ENCODE results near the gene ZMYM2.
A peak's percentile ranks its signal among the peaks of the same experiment; 100 is the strongest.
"Not testable (repeated sequence)": the region's sequence is repeated elsewhere in the genome, so short reads cannot be mapped to it uniquely, and the experiment has no call there.

Gene ZMYM2

GRCh38 chr13:20037908-20038307 is 79.4 kb downstream of the ZMYM2 start:
- Mint-ChIP-seq H3K27ac (ENCODE audit: low read depth) (no peak overlapping the region), H3K4me1 (peaks cover 47% of the 10 kb centered on the region), H3K4me3 (no peak overlapping the region), H3K36me3 (ENCODE audit: insufficient read depth) (peaks cover 59% of the 10 kb centered on the region), H3K27me3 (no peaks in the 10 kb centered on the region), H3K9me3 (no peaks in the 10 kb centered on the region)
- ATAC-seq (replicated peaks; ENCODE audit: extremely low read depth, poor library complexity, severe bottlenecking) (no peak), DNase-seq (ENCODE audit: low spot score in 2 of 2) (no peak)

DNA sequence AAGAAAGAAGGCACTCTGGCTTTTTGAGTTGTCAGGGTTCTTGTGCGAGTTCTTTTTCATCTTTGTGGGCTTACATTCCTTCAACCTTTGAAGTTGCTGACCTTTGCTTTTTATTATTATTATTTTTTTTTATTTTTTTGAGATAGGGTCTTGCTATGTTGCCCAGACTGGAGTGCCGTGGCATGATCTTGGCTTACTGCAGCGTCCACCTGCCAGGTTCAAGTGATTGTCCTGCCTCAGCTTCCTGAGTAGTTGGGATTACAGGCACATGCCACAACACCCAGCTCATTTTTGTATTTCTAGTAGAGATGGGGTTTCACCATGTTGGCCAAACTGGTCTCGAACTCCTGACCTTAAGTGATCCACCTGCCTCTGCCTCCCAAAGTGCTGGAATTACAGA is 84.1 kb downstream of the ZMYM2 start:
- not testable (repeated sequence) for H3K27me3 Mint-ChIP-seq; H3K4me3 Mint-ChIP-seq; H3K9me3 Mint-ChIP-seq; DNase-seq (ENCODE audit: low spot score in 2 of 2); ATAC-seq (replicated peaks; ENCODE audit: extremely low read depth, poor library complexity, severe bottlenecking)
- H3K4me1 Mint-ChIP-seq = peaks cover 48% of the 10 kb centered on the region
- peaks cover 40% of the 10 kb centered on the region for H3K36me3 Mint-ChIP-seq (ENCODE audit: insufficient read depth)
- peak overlapping the region; percentile 23 for H3K27ac Mint-ChIP-seq (ENCODE audit: low read depth)

- no peaks in the 10 kb centered on the region for H3K27me3 Mint-ChIP-seq
- DNase-seq (ENCODE audit: low spot score in 2 of 2) (no peak), ATAC-seq (replicated peaks; ENCODE audit: extremely low read depth, poor library complexity, severe bottlenecking) (no peak)
- H3K4me1 Mint-ChIP-seq = peaks cover 46% of the 10 kb centered on the region
- no peaks in the 10 kb centered on the region for H3K9me3 Mint-ChIP-seq
- H3K27ac Mint-ChIP-seq (ENCODE audit: low read depth) = no peak overlapping the region
- H3K36me3 Mint-ChIP-seq (ENCODE audit: insufficient read depth) = peaks cover 36% of the 10 kb centered on the region
- H3K4me3 Mint-ChIP-seq = no peak overlapping the region
These were observed 84.8 kb downstream of the ZMYM2 start for GRCh38 chr13:20043207-20043925.

DNA sequence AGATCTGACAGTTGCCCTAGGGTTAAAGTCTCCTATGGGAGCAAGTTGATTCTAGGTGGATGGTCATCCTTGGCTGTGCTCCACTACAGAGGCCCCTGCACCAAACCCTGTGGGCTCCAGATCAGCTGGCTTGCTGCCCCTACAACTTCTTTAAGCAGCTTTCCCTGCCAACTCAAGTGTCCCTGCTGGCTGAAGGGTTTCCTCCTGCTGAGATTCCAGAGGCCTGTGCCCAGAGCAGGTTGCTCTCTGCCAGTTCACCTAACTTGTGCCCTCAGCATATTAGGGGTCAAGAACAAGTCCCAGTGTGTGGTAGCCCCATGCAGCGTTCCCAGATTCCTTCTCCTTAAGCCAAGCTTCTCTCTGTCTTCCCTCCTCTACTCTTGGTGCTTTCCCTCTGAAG is 85.6 kb downstream of the ZMYM2 start:
- Mint-ChIP-seq H3K27ac (ENCODE audit: low read depth) (peak overlapping the region; percentile 14), H3K27me3 (no peaks in the 10 kb centered on the region), H3K36me3 (ENCODE audit: insufficient read depth) (peaks cover 31% of the 10 kb centered on the region), H3K4me1 (peaks cover 46% of the 10 kb centered on the region), H3K9me3 (no peaks in the 10 kb centered on the region), H3K4me3 (no peak overlapping the region)
- DNase-seq (ENCODE audit: low spot score in 2 of 2) (no peak), ATAC-seq (replicated peaks; ENCODE audit: extremely low read depth, poor library complexity, severe bottlenecking) (no peak)

DNA sequence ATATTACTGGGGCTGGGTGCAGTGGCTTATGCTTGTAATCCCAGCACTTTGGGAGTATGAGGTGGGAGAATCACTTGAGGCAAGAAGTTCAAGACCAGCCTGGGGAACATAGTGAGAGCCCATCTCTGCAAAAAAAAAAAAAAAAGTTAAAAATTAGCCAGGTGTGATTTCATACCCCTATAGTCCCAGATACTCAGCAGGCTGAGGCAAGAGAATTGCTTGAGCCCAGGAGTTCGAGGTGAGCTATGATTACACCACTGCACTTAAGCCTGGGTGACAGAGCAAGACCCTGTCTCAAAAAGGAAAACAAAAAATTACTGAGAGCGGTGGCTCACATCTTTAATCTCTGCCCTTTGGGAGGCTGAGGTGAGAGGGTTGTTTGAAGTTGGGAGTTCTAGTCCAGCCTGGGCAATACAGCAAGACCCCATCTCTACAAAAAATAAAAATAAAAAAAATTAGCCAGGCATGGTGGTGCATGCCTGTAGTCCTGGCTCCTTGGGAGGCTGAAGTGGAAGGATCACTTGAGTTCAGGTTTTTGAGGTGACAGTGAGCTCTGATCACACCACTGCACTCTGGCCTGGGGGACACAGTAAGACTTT is 87.5 kb downstream of the ZMYM2 start:
- peaks cover 20% of the 10 kb centered on the region for H3K36me3 Mint-ChIP-seq (ENCODE audit: insufficient read depth)
- no peak overlapping the region for H3K27ac Mint-ChIP-seq (ENCODE audit: low read depth)
- no peak for DNase-seq (ENCODE audit: low spot score in 2 of 2)
- no peak overlapping the region for H3K4me3 Mint-ChIP-seq
- H3K27me3 Mint-ChIP-seq = no peaks in the 10 kb centered on the region
- H3K4me1 Mint-ChIP-seq = peaks cover 35% of the 10 kb centered on the region
- ATAC-seq (replicated peaks; ENCODE audit: extremely low read depth, poor library complexity, severe bottlenecking) = no peak
- H3K9me3 Mint-ChIP-seq = no peaks in the 10 kb centered on the region

GRCh38 chr13:20049558-20050473 is 91.3 kb downstream of the ZMYM2 start:
- peaks cover 10% of the 10 kb centered on the region for H3K36me3 Mint-ChIP-seq (ENCODE audit: insufficient read depth)
- peak; percentile 28 for ATAC-seq (replicated peaks; ENCODE audit: extremely low read depth, poor library complexity, severe bottlenecking)

GRCh38 chr13:20051366-20051765 is 92.8 kb downstream of the ZMYM2 start:
- Mint-ChIP-seq H3K4me1 (peaks cover 32% of the 10 kb centered on the region), H3K36me3 (ENCODE audit: insufficient read depth) (peaks cover 14% of the 10 kb centered on the region), H3K27ac (ENCODE audit: low read depth) (no peak overlapping the region), H3K27me3 (no peaks in the 10 kb centered on the region), H3K4me3 (no peak overlapping the region), H3K9me3 (no peaks in the 10 kb centered on the region)
- ATAC-seq (replicated peaks; ENCODE audit: extremely low read depth, poor library complexity, severe bottlenecking) (no peak), DNase-seq (ENCODE audit: low spot score in 2 of 2) (no peak)

More at GRCh38 chr13:20049558-20050473, 91.3 kb downstream of the ZMYM2 start:
- DNase-seq (ENCODE audit: low spot score in 2 of 2) = no peak
- no peaks in the 10 kb centered on the region for H3K9me3 Mint-ChIP-seq
- no peaks in the 10 kb centered on the region for H3K27me3 Mint-ChIP-seq
- H3K4me3 Mint-ChIP-seq = peak overlapping the region; percentile 60
- peak overlapping the region; percentile 64 for H3K27ac Mint-ChIP-seq (ENCODE audit: low read depth)
- H3K4me1 Mint-ChIP-seq = peaks cover 23% of the 10 kb centered on the region

GRCh38 chr13:20053016-20053415 is 94.5 kb downstream of the ZMYM2 start:
- Mint-ChIP-seq H3K36me3 (ENCODE audit: insufficient read depth) (peaks cover 17% of the 10 kb centered on the region), H3K27me3 (no peaks in the 10 kb centered on the region), H3K4me3 (no peak overlapping the region), H3K27ac (ENCODE audit: low read depth) (no peak overlapping the region), H3K4me1 (peaks cover 32% of the 10 kb centered on the region), H3K9me3 (no peaks in the 10 kb centered on the region)
- ATAC-seq (replicated peaks; ENCODE audit: extremely low read depth, poor library complexity, severe bottlenecking) (no peak), DNase-seq (ENCODE audit: low spot score in 2 of 2) (no peak)

GRCh38 chr13:20053891-20054290 is 95.4 kb downstream of the ZMYM2 start:
- Mint-ChIP-seq H3K4me1 (peaks cover 27% of the 10 kb centered on the region), H3K4me3 (no peak overlapping the region), H3K27me3 (no peaks in the 10 kb centered on the region), H3K27ac (ENCODE audit: low read depth) (no peak overlapping the region), H3K9me3 (no peaks in the 10 kb centered on the region), H3K36me3 (ENCODE audit: insufficient read depth) (peaks cover 20% of the 10 kb centered on the region)
- DNase-seq (ENCODE audit: low spot score in 2 of 2) = no peak
- no peak for ATAC-seq (replicated peaks; ENCODE audit: extremely low read depth, poor library complexity, severe bottlenecking)

DNA sequence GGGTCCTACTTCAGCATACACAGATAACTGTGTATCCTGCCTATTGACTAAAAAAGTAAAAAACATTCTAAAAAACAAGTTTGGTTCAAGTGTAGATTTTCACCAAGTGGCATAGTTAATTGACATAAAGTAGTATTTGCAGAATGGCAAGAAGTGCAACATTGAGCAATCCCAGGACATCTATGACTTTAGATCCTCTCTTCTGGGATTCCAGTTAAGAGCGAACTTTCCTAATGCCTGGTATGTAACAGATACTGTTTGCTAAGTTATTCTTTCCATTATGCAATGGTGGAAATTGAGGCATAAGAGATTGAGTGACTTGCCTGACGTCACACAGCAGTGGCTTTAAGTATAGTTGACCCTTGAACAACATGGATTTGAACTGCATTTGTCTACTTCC is 96.1 kb downstream of the ZMYM2 start:
- H3K27ac Mint-ChIP-seq (ENCODE audit: low read depth) = no peak overlapping the region
- H3K9me3 Mint-ChIP-seq = no peaks in the 10 kb centered on the region
- H3K4me1 Mint-ChIP-seq = peaks cover 20% of the 10 kb centered on the region
- H3K36me3 Mint-ChIP-seq (ENCODE audit: insufficient read depth) = peaks cover 25% of the 10 kb centered on the region
- H3K27me3 Mint-ChIP-seq = no peaks in the 10 kb centered on the region
- ATAC-seq (replicated peaks; ENCODE audit: extremely low read depth, poor library complexity, severe bottlenecking) = no peak
- no peak overlapping the region for H3K4me3 Mint-ChIP-seq
- DNase-seq (ENCODE audit: low spot score in 2 of 2) = no peak

GRCh38 chr13:20057214-20057613 is 98.7 kb downstream of the ZMYM2 start:
- ATAC-seq (replicated peaks; ENCODE audit: extremely low read depth, poor library complexity, severe bottlenecking) (no peak), DNase-seq (ENCODE audit: low spot score in 2 of 2) (no peak)
- Mint-ChIP-seq H3K4me1 (peaks cover 15% of the 10 kb centered on the region), H3K27ac (ENCODE audit: low read depth) (no peak overlapping the region), H3K4me3 (no peak overlapping the region), H3K9me3 (no peaks in the 10 kb centered on the region), H3K27me3 (no peaks in the 10 kb centered on the region), H3K36me3 (ENCODE audit: insufficient read depth) (peaks cover 44% of the 10 kb centered on the region)

DNA sequence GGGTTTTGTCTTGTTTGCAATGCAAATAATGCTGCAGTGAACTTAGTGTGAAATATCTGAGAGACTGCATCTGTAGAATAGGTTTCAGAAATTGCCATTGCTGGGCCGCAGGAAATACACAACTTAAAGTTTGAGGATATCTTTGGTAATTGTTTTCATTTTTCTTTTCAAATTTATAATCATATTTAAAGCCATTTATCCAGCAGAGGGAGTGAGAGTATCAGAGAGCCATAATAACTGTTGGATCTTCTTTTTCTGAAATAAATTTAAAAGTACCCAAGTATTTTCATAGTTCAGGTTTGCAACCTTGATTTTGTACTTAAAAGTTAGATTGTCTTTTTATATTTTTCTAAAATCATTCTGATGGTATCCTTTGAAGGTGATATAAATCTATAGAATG is 99.4 kb downstream of the ZMYM2 start:
- H3K27me3 Mint-ChIP-seq = no peaks in the 10 kb centered on the region
- H3K9me3 Mint-ChIP-seq = no peaks in the 10 kb centered on the region
- peaks cover 47% of the 10 kb centered on the region for H3K36me3 Mint-ChIP-seq (ENCODE audit: insufficient read depth)
- H3K27ac Mint-ChIP-seq (ENCODE audit: low read depth) = peak overlapping the region; percentile 59
- peaks cover 9% of the 10 kb centered on the region for H3K4me1 Mint-ChIP-seq
- DNase-seq (ENCODE audit: low spot score in 2 of 2) = no peak
- H3K4me3 Mint-ChIP-seq = no peak overlapping the region
- ATAC-seq (replicated peaks; ENCODE audit: extremely low read depth, poor library complexity, severe bottlenecking) = no peak

Measured in central memory CD8-positive, alpha-beta T cell (primary cell).